HL-60 (cell line): ENCODE results near the gene SPP1.

ENCODE experiments used
- POLR2AphosphoS5 ChIP-seq: IDR thresholded peaks from 2 replicates; pipeline ENCODE4 v1.6.1; 2012; ENCODE audit warnings: low read depth
- TF ChIP-seq, protein P1 (sequence below): IDR thresholded peaks from one replicate; pipeline ENCODE4 v1.5.1; 2011; ENCODE audit warnings: low read length, control low read depth, inconsistent platforms; ENCODE audit not compliant: insufficient read depth

DNA sequence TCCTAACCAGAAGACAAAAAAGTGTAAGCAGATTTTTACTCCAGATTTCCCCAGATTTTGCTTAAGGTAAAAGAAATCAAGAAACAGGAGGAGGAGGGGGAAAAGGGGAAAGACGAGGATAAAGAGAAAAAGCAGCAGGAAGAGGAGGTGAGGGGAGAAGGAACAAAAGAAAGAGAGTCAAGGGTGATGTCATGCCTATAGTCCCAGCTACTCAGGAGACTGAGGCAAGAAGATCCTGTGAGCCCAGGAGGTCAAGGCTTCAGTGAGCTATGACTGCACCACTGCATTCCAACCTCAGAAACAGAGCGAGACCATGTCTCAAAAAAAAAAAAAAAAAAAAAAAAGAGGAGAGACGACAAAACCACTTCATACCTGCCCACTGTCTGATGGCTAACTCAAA is 19.9 kb downstream of the SPP1 start:
- TF ChIP-seq, protein P1, sequence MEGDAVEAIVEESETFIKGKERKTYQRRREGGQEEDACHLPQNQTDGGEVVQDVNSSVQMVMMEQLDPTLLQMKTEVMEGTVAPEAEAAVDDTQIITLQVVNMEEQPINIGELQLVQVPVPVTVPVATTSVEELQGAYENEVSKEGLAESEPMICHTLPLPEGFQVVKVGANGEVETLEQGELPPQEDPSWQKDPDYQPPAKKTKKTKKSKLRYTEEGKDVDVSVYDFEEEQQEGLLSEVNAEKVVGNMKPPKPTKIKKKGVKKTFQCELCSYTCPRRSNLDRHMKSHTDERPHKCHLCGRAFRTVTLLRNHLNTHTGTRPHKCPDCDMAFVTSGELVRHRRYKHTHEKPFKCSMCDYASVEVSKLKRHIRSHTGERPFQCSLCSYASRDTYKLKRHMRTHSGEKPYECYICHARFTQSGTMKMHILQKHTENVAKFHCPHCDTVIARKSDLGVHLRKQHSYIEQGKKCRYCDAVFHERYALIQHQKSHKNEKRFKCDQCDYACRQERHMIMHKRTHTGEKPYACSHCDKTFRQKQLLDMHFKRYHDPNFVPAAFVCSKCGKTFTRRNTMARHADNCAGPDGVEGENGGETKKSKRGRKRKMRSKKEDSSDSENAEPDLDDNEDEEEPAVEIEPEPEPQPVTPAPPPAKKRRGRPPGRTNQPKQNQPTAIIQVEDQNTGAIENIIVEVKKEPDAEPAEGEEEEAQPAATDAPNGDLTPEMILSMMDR: no peak
- no peak for TF ChIP-seq POLR2AphosphoS5
